Activated CD8-positive, alpha-beta memory T cell treated with anti-CD3 and anti-CD28 coated beads, Interleukin-2, amount 10 ng/mL, durations not matched to agents 7 days and 5 days (primary cell): ENCODE data around the gene WWOX. TPM values are rescaled to one million over a fixed set of nuclear protein-coding genes. Genes with fewer than 3 reads are reported as not detected.

Experiments
- ATAC-seq: fragments of 150-1000 bp; cut with Tn5 transposase; one replicate; pipeline ENCODE4 v1.10.0; 2021; ENCODE audit warnings: moderate library complexity
- CTCF ChIA-PET: fragments of 350-600 bp; sonication (Branson Sonifier 250); formaldehyde crosslinking; loops from one replicate; lab custom pipeline; 2021; ENCODE audit warnings: antibody characterized with exemption; lab: Charles Lee
- DNase-seq: peaks from one replicate; pipeline ENCODE4 v3.0.0-alpha.2; 2020
- H3K27ac Mint-ChIP-seq: one replicate; pipeline ENCODE4 v1.8.0; 2021; ENCODE audit warnings: mild to moderate bottlenecking, mixed read lengths
- H3K27me3 Mint-ChIP-seq: one replicate; pipeline ENCODE4 v1.8.0; 2021; ENCODE audit warnings: mixed read lengths
- H3K36me3 Mint-ChIP-seq: one replicate; pipeline ENCODE4 v1.8.0; 2021; ENCODE audit warnings: mild to moderate bottlenecking, mixed read lengths
- H3K4me1 Mint-ChIP-seq: one replicate; pipeline ENCODE4 v1.8.0; 2021; ENCODE audit warnings: mixed read lengths
- H3K4me3 Mint-ChIP-seq: one replicate; pipeline ENCODE4 v1.8.0; 2021; ENCODE audit warnings: mild to moderate bottlenecking, moderate library complexity, mixed read lengths
- H3K9me3 Mint-ChIP-seq: one replicate; pipeline ENCODE4 v1.8.0; 2022; ENCODE audit warnings: low read depth, mixed read lengths
- total RNA-seq, 2 experiments: library from RNA; stranded (reverse); gene quantifications; one replicate each; pipeline ENCODE4 v1.2.3, GENCODE V29; 2021

WWOX gene
- total RNA-seq, 2 experiments from 2014 or later, result 25.2 to 38.8 TPM

DNA sequence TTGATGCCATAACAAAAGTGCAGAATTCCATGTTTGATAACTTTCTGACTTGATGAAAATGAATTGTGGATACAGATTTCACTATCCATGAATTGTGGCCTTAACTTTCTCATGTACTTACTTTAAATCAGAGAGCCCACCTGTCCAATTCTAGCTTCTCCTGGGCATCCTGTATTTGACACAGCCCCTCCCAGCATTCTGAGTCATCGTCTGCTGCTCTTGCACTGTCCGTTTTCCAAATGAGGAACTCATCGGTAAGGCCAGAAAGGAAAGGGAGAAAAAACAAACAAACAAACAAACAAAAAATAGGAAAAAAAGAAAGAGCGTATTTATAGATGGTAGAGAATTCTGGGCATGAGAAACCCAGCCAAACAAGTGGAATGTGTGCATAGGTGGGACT, 361.6 kb downstream of the WWOX start:
- no peaks in the 10 kb centered on the region for H3K36me3 Mint-ChIP-seq
- no peaks in the 10 kb centered on the region for H3K27me3 Mint-ChIP-seq
- no peak for ATAC-seq
- no peak overlapping the region for H3K4me3 Mint-ChIP-seq
- DNase-seq, result no peak
- H3K27ac Mint-ChIP-seq, result no peak overlapping the region
- H3K9me3 Mint-ChIP-seq, result no peaks in the 10 kb centered on the region
- H3K4me1 Mint-ChIP-seq, result no peaks in the 10 kb centered on the region
- CTCF ChIA-PET, result no interaction called here

- no peaks in the 10 kb centered on the region for H3K9me3 Mint-ChIP-seq
- H3K36me3 Mint-ChIP-seq, result no peaks in the 10 kb centered on the region
- no peak for ATAC-seq
- DNase-seq, result no peak
- H3K4me1 Mint-ChIP-seq, result no peaks in the 10 kb centered on the region
- CTCF ChIA-PET, result no interaction called here
- H3K4me3 Mint-ChIP-seq, result no peak overlapping the region
- H3K27ac Mint-ChIP-seq, result no peak overlapping the region
- no peaks in the 10 kb centered on the region for H3K27me3 Mint-ChIP-seq
These were observed 362.2 kb downstream of the WWOX start for GRCh38 chr16:78461496-78462287.

DNA sequence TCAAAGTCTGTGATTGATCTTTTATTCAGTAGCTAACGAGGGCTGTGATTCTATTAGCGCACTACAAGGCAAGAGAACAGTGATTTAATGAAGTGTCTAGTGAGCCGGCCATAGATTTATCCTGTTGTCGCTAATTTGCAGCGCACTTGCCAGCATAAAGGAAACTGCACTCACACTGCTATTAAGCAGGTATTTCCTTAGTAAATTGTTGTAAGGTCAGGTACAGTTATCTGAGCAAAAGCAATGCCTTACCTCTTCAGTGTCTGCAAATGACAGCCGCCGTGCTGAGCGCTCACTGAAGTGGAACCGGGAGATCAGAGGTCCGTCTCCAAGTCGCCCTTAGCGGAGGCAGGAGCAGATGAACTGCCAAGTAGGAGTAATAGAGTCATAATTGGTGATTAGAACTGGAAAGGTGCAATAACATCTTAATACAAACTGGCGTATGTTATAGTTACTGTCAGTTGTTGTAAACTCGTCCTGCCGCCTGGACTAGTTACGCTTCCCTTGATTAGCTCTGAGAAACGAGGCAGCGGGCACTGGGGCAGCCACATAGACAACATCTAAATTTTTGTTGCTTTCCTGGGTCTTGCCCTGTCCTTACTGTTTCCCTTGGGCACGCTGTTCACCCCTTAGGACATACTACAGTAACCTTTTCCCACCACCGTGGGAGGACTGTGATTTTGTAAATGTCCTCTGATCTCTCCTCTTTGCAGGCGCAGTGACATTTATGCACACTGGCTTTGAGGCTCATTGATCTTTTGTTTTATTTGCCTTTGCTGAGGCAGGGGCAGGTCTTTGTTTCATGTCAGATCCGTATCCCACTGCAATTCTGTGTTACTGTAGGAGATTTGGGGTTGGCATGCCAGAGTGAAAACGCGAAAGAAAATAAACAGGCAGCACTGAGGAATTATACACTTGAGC, 363.1 kb downstream of the WWOX start:
- CTCF ChIA-PET, result no interaction called here
- no peak overlapping the region for H3K4me3 Mint-ChIP-seq
- ATAC-seq, result no peak
- H3K36me3 Mint-ChIP-seq, result no peaks in the 10 kb centered on the region
- DNase-seq, result no peak
- no peaks in the 10 kb centered on the region for H3K9me3 Mint-ChIP-seq
- no peaks in the 10 kb centered on the region for H3K4me1 Mint-ChIP-seq
- no peaks in the 10 kb centered on the region for H3K27me3 Mint-ChIP-seq
- H3K27ac Mint-ChIP-seq, result no peak overlapping the region

GRCh38 chr16:78463591-78463990, 364.1 kb downstream of the WWOX start:
- no peaks in the 10 kb centered on the region for H3K36me3 Mint-ChIP-seq
- H3K27ac Mint-ChIP-seq, result no peak overlapping the region
- CTCF ChIA-PET, result no interaction called here
- H3K4me1 Mint-ChIP-seq, result no peaks in the 10 kb centered on the region
- H3K27me3 Mint-ChIP-seq, result no peaks in the 10 kb centered on the region
- H3K9me3 Mint-ChIP-seq, result no peaks in the 10 kb centered on the region
- ATAC-seq (no peak), DNase-seq (no peak)
- no peak overlapping the region for H3K4me3 Mint-ChIP-seq

- H3K36me3 Mint-ChIP-seq, result no peaks in the 10 kb centered on the region
- H3K4me1 Mint-ChIP-seq, result no peaks in the 10 kb centered on the region
- H3K27me3 Mint-ChIP-seq, result no peaks in the 10 kb centered on the region
- no peak for ATAC-seq
- H3K4me3 Mint-ChIP-seq, result no peak overlapping the region
- no peak for DNase-seq
- H3K27ac Mint-ChIP-seq, result no peak overlapping the region
- H3K9me3 Mint-ChIP-seq, result no peaks in the 10 kb centered on the region
- CTCF ChIA-PET, result no interaction called here
These were observed 365.4 kb downstream of the WWOX start for GRCh38 chr16:78464833-78465232.

- DNase-seq, result no peak
- CTCF ChIA-PET, result no interaction called here
These were observed 366.3 kb downstream of the WWOX start for GRCh38 chr16:78465730-78466129.

GRCh38 chr16:78469787-78470186, 370.3 kb downstream of the WWOX start:
- H3K27ac Mint-ChIP-seq, result no peak overlapping the region
- H3K4me1 Mint-ChIP-seq, result no peaks in the 10 kb centered on the region
- DNase-seq, result no peak
- H3K36me3 Mint-ChIP-seq, result no peaks in the 10 kb centered on the region
- no peak overlapping the region for H3K4me3 Mint-ChIP-seq
- H3K27me3 Mint-ChIP-seq, result no peaks in the 10 kb centered on the region
- CTCF ChIA-PET, result no interaction called here
- ATAC-seq, result no peak
- no peaks in the 10 kb centered on the region for H3K9me3 Mint-ChIP-seq

More at GRCh38 chr16:78465730-78466129, 366.3 kb downstream of the WWOX start:
- no peak overlapping the region for H3K27ac Mint-ChIP-seq
- H3K27me3 Mint-ChIP-seq, result no peaks in the 10 kb centered on the region
- no peak for ATAC-seq
- no peaks in the 10 kb centered on the region for H3K9me3 Mint-ChIP-seq
- no peak overlapping the region for H3K4me3 Mint-ChIP-seq
- H3K4me1 Mint-ChIP-seq, result no peaks in the 10 kb centered on the region
- no peaks in the 10 kb centered on the region for H3K36me3 Mint-ChIP-seq

DNA sequence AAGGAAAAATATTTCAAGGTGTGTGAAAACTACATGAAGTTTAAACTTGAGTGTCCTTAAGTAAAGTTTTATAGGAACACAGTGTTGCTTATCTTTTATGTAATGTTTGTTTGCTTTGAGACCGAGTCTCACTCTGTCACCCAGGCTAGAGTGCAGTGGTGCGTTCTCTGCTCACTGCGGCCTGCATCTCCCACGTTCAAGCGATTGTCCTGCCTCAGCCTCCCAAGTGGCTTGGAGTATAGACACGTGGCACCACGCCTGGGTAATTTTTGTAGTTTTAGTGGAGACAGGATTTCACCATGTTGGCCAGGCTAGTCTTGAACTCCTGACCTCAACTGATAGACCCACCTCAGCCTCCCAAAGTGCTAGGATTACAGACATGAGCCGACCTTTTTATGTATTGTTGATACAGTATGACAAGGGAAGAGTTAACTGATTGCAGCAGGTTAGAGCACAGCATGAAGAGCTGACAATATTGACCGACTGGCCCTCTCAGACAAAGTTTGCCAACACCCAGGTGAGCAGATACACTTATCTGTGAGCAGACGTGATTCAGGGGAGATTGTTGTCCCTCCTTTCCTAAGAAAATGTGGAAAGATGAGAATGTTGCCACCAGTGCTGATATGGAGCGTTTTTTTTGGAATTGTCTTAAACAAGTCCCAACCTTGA, 373.7 kb downstream of the WWOX start:
- H3K27me3 Mint-ChIP-seq, result no peaks in the 10 kb centered on the region
- no peak overlapping the region for H3K27ac Mint-ChIP-seq
- CTCF ChIA-PET, result no interaction called here
- no peak overlapping the region for H3K4me3 Mint-ChIP-seq
- no peak for DNase-seq
- no peaks in the 10 kb centered on the region for H3K36me3 Mint-ChIP-seq
- H3K4me1 Mint-ChIP-seq, result no peaks in the 10 kb centered on the region
- H3K9me3 Mint-ChIP-seq, result no peaks in the 10 kb centered on the region
- ATAC-seq, result no peak

GRCh38 chr16:78474762-78475161, 375.3 kb downstream of the WWOX start:
- H3K27ac Mint-ChIP-seq, result no peak overlapping the region
- no peaks in the 10 kb centered on the region for H3K27me3 Mint-ChIP-seq
- DNase-seq, result no peak
- CTCF ChIA-PET, result no interaction called here
- ATAC-seq, result no peak
- H3K36me3 Mint-ChIP-seq, result no peaks in the 10 kb centered on the region
- no peaks in the 10 kb centered on the region for H3K4me1 Mint-ChIP-seq
- no peaks in the 10 kb centered on the region for H3K9me3 Mint-ChIP-seq
- H3K4me3 Mint-ChIP-seq, result no peak overlapping the region

DNA sequence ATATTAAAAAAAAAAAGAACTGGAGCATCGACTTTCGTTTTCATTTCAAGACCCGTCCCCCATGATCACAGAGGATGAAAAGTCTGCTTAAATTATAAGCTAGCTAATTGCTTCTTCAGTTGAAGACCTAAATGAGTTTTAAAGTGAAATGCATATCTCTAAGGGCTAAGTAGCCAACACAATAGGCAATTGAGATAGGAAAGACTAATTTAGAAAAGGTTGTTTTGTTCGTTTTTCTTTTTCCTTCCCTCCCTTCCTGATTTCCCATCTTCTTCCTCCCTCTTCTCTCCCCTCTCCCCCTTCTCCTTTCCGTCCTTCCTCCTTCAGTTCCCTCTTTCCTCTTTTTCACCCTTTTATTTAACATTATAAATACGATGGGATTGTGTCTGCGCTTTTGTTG, 377.2 kb downstream of the WWOX start:
- H3K9me3 Mint-ChIP-seq, result no peaks in the 10 kb centered on the region
- CTCF ChIA-PET, result no interaction called here
- H3K27me3 Mint-ChIP-seq, result no peaks in the 10 kb centered on the region
- ATAC-seq, result no peak
- no peaks in the 10 kb centered on the region for H3K36me3 Mint-ChIP-seq
- no peak for DNase-seq
- H3K27ac Mint-ChIP-seq, result no peak overlapping the region
- H3K4me3 Mint-ChIP-seq, result no peak overlapping the region
- no peaks in the 10 kb centered on the region for H3K4me1 Mint-ChIP-seq

DNA sequence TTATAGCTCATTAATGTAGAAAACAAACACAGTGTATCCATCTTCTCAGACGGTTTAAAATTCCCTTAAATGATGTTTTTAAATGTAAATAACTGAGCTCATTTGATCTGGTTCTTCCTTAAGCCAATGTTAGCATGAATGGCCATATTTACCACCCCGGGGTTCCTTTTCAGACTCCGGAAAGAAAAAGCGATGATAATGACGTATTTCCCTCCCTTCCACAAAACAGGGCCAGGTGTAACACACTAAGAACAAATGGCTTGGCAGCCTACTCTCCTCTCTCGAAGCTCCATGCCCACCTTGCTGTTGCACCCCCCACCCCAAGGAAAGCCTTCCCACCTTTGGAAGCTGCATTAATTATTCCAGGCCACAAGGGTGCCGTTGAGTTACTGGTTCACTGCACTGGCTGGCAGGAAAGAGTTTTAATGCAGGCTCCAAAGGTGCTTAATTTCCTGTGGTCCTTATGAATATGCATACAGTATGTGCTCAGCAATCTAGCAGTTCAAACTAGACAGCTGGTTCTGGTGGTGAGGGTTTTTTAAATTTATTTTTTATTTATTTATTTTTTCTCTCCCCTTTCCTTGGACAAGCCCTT, 378.9 kb downstream of the WWOX start:
- no peak for ATAC-seq
- Mint-ChIP-seq H3K4me3 (no peak overlapping the region), H3K4me1 (no peaks in the 10 kb centered on the region), H3K9me3 (no peaks in the 10 kb centered on the region), H3K36me3 (no peaks in the 10 kb centered on the region), H3K27me3 (no peaks in the 10 kb centered on the region), H3K27ac (no peak overlapping the region)
- no peak for DNase-seq
- CTCF ChIA-PET, result no interaction called here

- peaks cover 3% of the 10 kb centered on the region for H3K4me1 Mint-ChIP-seq
- ATAC-seq, result no peak
- no peak overlapping the region for H3K27ac Mint-ChIP-seq
- no peaks in the 10 kb centered on the region for H3K36me3 Mint-ChIP-seq
- H3K9me3 Mint-ChIP-seq, result no peaks in the 10 kb centered on the region
- no peaks in the 10 kb centered on the region for H3K27me3 Mint-ChIP-seq
- H3K4me3 Mint-ChIP-seq, result no peak overlapping the region
- DNase-seq, result no peak
- CTCF ChIA-PET, result no interaction called here
These were observed 380.3 kb downstream of the WWOX start for GRCh38 chr16:78479723-78480122.

- no peak for ATAC-seq
- Mint-ChIP-seq H3K27me3 (no peaks in the 10 kb centered on the region), H3K36me3 (no peaks in the 10 kb centered on the region), H3K4me3 (no peak overlapping the region), H3K9me3 (no peaks in the 10 kb centered on the region), H3K4me1 (peaks cover 3% of the 10 kb centered on the region), H3K27ac (no peak overlapping the region)
- CTCF ChIA-PET, result no interaction called here
- no peak for DNase-seq
These were observed 381.1 kb downstream of the WWOX start for GRCh38 chr16:78480588-78480987.
